GM12878 (cell line): ENCODE measurements around the gene COL9A3. TPM values are rescaled to one million over a fixed set of nuclear protein-coding genes. Genes with fewer than 3 reads are reported as not detected.

Experiments used
- ATAC-seq: fragments of 200-7000 bp; cut with Tn5 transposase; 3 replicates; pipeline ENCODE4 v1.9.1; 2020; ENCODE audit warnings: mild to moderate bottlenecking, moderate library complexity
- BruUV-seq: library from RNA; stranded (reverse); fragments of 400-500 nt; replicated peaks from 2 replicates; lab custom pipeline; 2021; lab: Mats Ljungman, UMichigan
- CTCF ChIA-PET: fragments of 300-600 bp; sonication (Branson Sonifier 250); formaldehyde crosslinking; extraction: SDS; loops from one replicate; lab custom pipeline; 2021; ENCODE audit warnings: inconsistent platforms; lab: Yijun Ruan, JAX
- POLR2A ChIA-PET: fragments of 350-600 bp; formaldehyde crosslinking; extraction: SDS; loops from one replicate; lab custom pipeline; 2021; ENCODE audit warnings: inconsistent platforms; lab: Charles Lee
- RAD21 ChIA-PET: fragments of 300-600 bp; sonication (Branson Sonifier 250); formaldehyde crosslinking; loops from one replicate; lab custom pipeline; 2023; ENCODE audit warnings: antibody characterized with exemption; ENCODE audit not compliant: unreplicated experiment; lab: Charles Lee
- SMC1A ChIA-PET: fragments of 300-600 bp; sonication (Branson Sonifier 250); formaldehyde crosslinking; loops from one replicate; lab custom pipeline; 2023; ENCODE audit not compliant: unreplicated experiment, uncharacterized antibody; lab: Charles Lee
- DNase-seq: peaks from one replicate; pipeline ENCODE4 v3.0.0-alpha.2; 2011; ENCODE audit warnings: low read depth, low spot score
- FAIRE-seq: peaks from 3 replicates; lab custom pipeline; 2011; peaks lifted over from hg19 to GRCh38; lab: Jason Lieb, UNC
- H2AFZ ChIP-seq: 2 replicates; pipeline ENCODE4 v1.6.0; 2011; ENCODE audit warnings: low read depth, low read length, control low read depth; ENCODE audit not compliant: control insufficient read depth
- H3K27ac ChIP-seq: 2 replicates; pipeline ENCODE4 v1.5.1; 2011; ENCODE audit warnings: control low read depth; ENCODE audit not compliant: control insufficient read depth, insufficient read depth
- H3K27me3 ChIP-seq, 2 experiments: replicated peaks in 1 of 2; 2 replicates each; pipeline versions ENCODE4 v1.6.0 to v1.6.1; 2011; ENCODE audit warnings: low read length in 1 of 2; ENCODE audit not compliant: control insufficient read depth in 2 of 2, insufficient read depth in 2 of 2
- H3K36me3 ChIP-seq, 2 experiments: 2 replicates each; pipeline ENCODE4 v1.5.1; 2011; ENCODE audit warnings: low read length in 1 of 2; ENCODE audit not compliant: control insufficient read depth in 2 of 2, insufficient read depth in 2 of 2
- H3K4me1 ChIP-seq: 2 replicates; pipeline ENCODE4 v1.6.1; 2011; ENCODE audit warnings: mild to moderate bottlenecking, low read length, moderate library complexity, mixed read lengths; ENCODE audit not compliant: control insufficient read depth, insufficient read depth
- H3K4me2 ChIP-seq: 2 replicates; pipeline ENCODE4 v1.6.0; 2011; ENCODE audit warnings: control low read depth; ENCODE audit not compliant: control insufficient read depth, insufficient read depth
- H3K4me3 ChIP-seq: fragments of 200-600 bp; sonication (generic); 2 replicates; pipeline ENCODE4 v1.5.1; 2016
- H3K79me2 ChIP-seq: 2 replicates; pipeline ENCODE4 v1.6.0; 2011; ENCODE audit warnings: low read length; ENCODE audit not compliant: control insufficient read depth, insufficient read depth
- H3K9ac ChIP-seq: 2 replicates; pipeline ENCODE4 v1.8.0; 2011; ENCODE audit warnings: low read length, control low read depth, mixed read lengths; ENCODE audit not compliant: control insufficient read depth, insufficient read depth
- H3K9me3 ChIP-seq: replicated peaks from 3 replicates; pipeline ENCODE4 v1.5.1; 2011; ENCODE audit warnings: mild to moderate bottlenecking, low read length; ENCODE audit not compliant: control insufficient read depth, insufficient read depth
- H4K20me1 ChIP-seq: 2 replicates; pipeline ENCODE4 v1.6.0; 2011; ENCODE audit not compliant: control insufficient read depth, insufficient read depth
- BCL11A ChIP-seq: IDR thresholded peaks from 2 replicates; pipeline ENCODE4 v1.6.1; 2011; ENCODE audit warnings: low read depth, low read length
- CEBPZ ChIP-seq: fragments of 150-350 bp; IDR thresholded peaks from 2 replicates; pipeline ENCODE4 v1.6.1; 2016; ENCODE audit warnings: low read depth, low read length
- RB1 ChIP-seq: fragments of 450-650 bp; formaldehyde crosslinking; IDR thresholded peaks from 2 replicates; pipeline ENCODE4 v1.6.1; 2017; ENCODE audit warnings: mild to moderate bottlenecking, borderline replicate concordance
- WGBS: methylation state at CpG from one replicate; pipeline ENCODE4 v1.1.6; 2016; ENCODE audit warnings: low lambda C conversion rate; ENCODE audit not compliant: insufficient replicate concordance, insufficient coverage; ENCODE audit errors: missing lambda C conversion rate; 5-methylcytosine and 5-hydroxymethylcytosine counted together
- in situ Hi-C: fragments of 300-500 bp; cut with MboI; formaldehyde crosslinking; loops from 9 replicates; pipeline ENCODE4 v1.14.3; 2018; ENCODE audit warnings: mixed read lengths
- intact Hi-C: fragments of 100-400 bp; cut with micrococcal nuclease; formaldehyde crosslinking; loops from one replicate; pipeline ENCODE4 v1.14.2; 2022; ENCODE audit not compliant: unreplicated experiment
- polyA plus RNA-seq, 11 experiments: library from polyadenylated mRNA; depleted of rRNA in 4 of 11; unstranded in 6 of 11; stranded (reverse) in 5 of 11; fragments of >200 nt; fragmentation: Nextera tagmentation in 4 of 11; fragmentation: Illumina TruSeq in 1 of 11; extraction: Ambion mirVana in 4 of 11; extraction: Trizol in 1 of 11; gene quantifications; 1 replicate in 1 of 11; 2 replicates in 10 of 11; pipeline versions ENCODE4 v1.2.1 to v1.2.3, GENCODE V29; 2011 to 2016; ENCODE audit warnings: inconsistent platforms in 2 of 11, missing spikeins in 2 of 11, low read depth in 1 of 11
- total RNA-seq, 4 experiments: library from RNA; depleted of rRNA in 3 of 4; stranded (reverse); fragments of >200 nt in 3 of 4; fragmentation: Illumina TruSeq in 1 of 4; extraction: Trizol in 1 of 4; gene quantifications; 2 replicates each; pipeline versions ENCODE4 v1.2.1 to v1.2.3, GENCODE V29; 2013 to 2021

COL9A3 gene
- total and polyA plus RNA-seq, 10 of the 15 experiments (the other 5 are each of a cell fraction or from before 2014, with no cell fraction given), result 0.09 to 1.7 (median 0.63) TPM; not detected in 1

- ChIA-PET CTCF (no interaction called here), SMC1A (no interaction called here), RAD21 (no interaction called here), POLR2A (no interaction called here)
- peaks cover 1 to 8% of the 10 kb centered on the region in 2 experiments; a peak in 2 of 4 replicates for H3K27me3 ChIP-seq
- no peak overlapping the region for H3K9ac ChIP-seq
- no peaks in the 10 kb centered on the region for H3K9me3 ChIP-seq
- no peak overlapping the region for H3K4me3 ChIP-seq
- H2AFZ ChIP-seq, result no peak overlapping the region
- peaks cover 12 to 35% of the 10 kb centered on the region in 2 experiments; a peak in 3 of 4 replicates for H3K36me3 ChIP-seq
- intact Hi-C loops, result no loop called here
- peaks cover 9% of the 10 kb centered on the region for H3K4me1 ChIP-seq
- no peak overlapping the region for H3K27ac ChIP-seq
- WGBS, result 93% methylated on average over 9 of the region's 10 CpGs
- peaks cover 7% of the 10 kb centered on the region for H3K79me2 ChIP-seq
- in situ Hi-C loops, result no loop called here
- DNase-seq (no peak), ATAC-seq (no peak), FAIRE-seq (no peak)
- no peak overlapping the region for H3K4me2 ChIP-seq
- BruUV-seq, result no TSS peak
- no peaks in the 10 kb centered on the region for H4K20me1 ChIP-seq
- TF ChIP-seq CEBPZ (no peak), BCL11A (no peak)
Observed at GRCh38 chr20:62811720-62812119, 5.1 kb upstream of the COL9A3 start.

DNA sequence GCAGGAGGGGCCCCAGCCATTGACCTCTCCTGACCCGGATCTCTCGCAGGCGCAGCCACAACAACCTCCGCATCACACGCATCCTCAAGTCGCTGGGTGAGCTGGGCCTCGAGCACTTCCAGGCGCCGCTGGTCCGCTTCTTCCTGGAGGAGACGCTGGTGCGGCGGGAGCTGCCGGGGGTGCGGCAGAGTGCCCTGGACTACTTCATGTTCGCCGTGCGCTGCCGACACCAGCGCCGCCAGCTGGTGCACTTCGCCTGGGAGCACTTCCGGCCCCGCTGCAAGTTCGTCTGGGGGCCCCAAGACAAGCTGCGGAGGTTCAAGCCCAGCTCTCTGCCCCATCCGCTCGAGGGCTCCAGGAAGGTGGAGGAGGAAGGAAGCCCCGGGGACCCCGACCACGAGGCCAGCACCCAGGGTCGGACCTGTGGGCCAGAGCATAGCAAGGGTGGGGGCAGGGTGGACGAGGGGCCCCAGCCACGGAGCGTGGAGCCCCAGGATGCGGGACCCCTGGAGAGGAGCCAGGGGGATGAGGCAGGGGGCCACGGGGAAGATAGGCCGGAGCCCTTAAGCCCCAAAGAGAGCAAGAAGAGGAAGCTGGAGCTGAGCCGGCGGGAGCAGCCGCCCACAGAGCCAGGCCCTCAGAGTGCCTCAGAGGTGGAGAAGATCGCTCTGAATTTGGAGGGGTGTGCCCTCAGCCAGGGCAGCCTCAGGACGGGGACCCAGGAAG, 4.5 kb upstream of the COL9A3 start:
- no peak for TF ChIP-seq RB1
- ATAC-seq (no peak), DNase-seq (no peak), FAIRE-seq (no peak)
- peaks cover 2% of the 10 kb centered on the region for H3K79me2 ChIP-seq
- no peak overlapping the region for H2AFZ ChIP-seq
- no peak overlapping the region for H3K4me3 ChIP-seq
- no peaks in the 10 kb centered on the region for H4K20me1 ChIP-seq
- H3K9ac ChIP-seq, result no peak overlapping the region
- BruUV-seq, result no TSS peak
- in situ Hi-C loops, result no loop called here
- ChIA-PET RAD21 (no interaction called here), CTCF (no interaction called here), SMC1A (no interaction called here), POLR2A (no interaction called here)
- H3K4me1 ChIP-seq, result peaks cover 6% of the 10 kb centered on the region; the same call in 1 of the 2 replicates
- no peaks in the 10 kb centered on the region for H3K9me3 ChIP-seq
- peaks cover 12 to 35% of the 10 kb centered on the region in 2 experiments; a peak in 3 of 4 replicates for H3K36me3 ChIP-seq
- H3K27ac ChIP-seq, result no peak overlapping the region
- intact Hi-C loops, result no loop called here
- H3K4me2 ChIP-seq, result no peak overlapping the region
- H3K27me3 ChIP-seq, result peaks cover 1 to 8% of the 10 kb centered on the region in 2 experiments; a peak in 2 of 4 replicates
- WGBS, result 91% methylated on average over 43 of the region's 43 CpGs
